Hindlimb muscle (tissue), 1 donor: ENCODE data around the gene DBI. TPM values are rescaled to one million over a fixed set of nuclear protein-coding genes. Genes with fewer than 3 reads are reported as not detected.
"Not testable (repeated sequence)": the region's sequence is repeated elsewhere in the genome, so short reads cannot be mapped to it uniquely, and the experiment has no call there.

ENCODE experiments used
- DNase-seq: peaks from one replicate; pipeline ENCODE4 v3.0.0-alpha.2; 2013
- polyA plus RNA-seq: library from polyadenylated mRNA; unstranded; fragments of 120-200 nt; gene quantifications from one replicate; pipeline ENCODE4 v1.2.1, GENCODE V29; 2013; ENCODE audit not compliant: insufficient read length

The DBI gene
- polyA plus RNA-seq, 1 donor: 264 TPM

- no peak for DNase-seq
These were observed 572 bp upstream of the DBI start for GRCh38 chr2:119366161-119366648.

GRCh38 chr2:119367472-119368099, 809 bp downstream of the DBI start:
- DNase-seq: peak; percentile 26

GRCh38 chr2:119369845-119370244, 3.1 kb downstream of the DBI start:
- no peak for DNase-seq

DNA sequence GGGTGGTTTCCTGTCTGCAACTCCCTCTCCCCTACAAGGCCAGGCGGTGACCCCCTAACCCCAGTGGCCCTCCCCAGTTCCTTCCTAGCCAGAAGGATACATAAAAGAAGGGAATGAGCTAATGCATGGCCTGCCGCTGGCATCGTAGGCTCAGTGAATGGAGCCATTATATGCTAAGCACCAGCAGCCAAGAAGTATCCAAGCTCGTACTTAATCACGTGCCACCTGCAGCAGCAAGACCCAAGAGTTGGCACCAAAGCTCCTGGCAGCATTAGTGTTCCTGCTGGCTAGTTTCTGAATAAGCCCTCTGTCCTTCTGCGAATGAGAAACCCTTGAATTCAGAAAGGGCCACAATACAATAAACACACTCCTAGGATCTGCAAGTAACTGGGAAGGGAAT, 4.3 kb downstream of the DBI start:
- no peak for DNase-seq

- no peak for DNase-seq
These were observed 6.2 kb downstream of the DBI start for GRCh38 chr2:119372778-119373568.

DNA sequence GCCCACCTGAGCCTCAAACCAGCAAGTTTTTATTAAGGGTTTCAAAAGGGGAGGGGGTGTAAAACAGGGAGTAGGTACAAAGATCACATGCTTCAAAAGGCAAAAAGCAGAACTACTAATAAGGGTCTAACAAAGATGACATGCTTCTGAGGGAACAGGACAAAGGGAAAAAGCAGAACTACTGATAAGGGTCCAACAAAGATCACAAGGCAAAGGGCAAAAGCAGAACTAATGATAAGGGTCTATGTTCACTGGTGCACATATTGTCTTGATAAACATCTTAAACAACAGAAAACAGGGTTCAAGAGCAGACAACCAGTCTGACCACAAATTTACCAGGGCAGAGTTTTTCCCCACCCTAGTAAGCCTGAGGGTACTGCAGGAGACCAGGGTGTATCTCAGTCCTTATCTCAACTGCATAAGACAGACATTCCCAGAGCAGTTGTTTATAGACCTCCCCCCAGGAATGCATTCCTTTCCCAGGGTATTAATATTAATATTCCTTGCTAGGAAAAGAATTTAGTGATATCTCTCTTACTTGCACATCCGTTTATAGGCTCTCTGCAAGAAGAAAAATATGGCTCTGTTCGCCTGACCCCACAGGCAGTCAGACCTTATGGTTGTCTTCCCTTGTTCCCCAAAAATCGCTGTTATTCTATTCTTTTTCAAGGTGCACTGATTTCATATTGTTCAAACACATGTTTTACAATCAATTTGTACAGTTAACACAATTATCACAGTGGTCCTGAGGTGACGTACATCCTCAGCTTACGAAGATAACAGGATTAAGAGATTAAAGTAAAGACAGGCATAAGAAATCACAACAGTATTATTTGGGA, 7.3 kb downstream of the DBI start:
- not testable (repeated sequence) for DNase-seq

DNA sequence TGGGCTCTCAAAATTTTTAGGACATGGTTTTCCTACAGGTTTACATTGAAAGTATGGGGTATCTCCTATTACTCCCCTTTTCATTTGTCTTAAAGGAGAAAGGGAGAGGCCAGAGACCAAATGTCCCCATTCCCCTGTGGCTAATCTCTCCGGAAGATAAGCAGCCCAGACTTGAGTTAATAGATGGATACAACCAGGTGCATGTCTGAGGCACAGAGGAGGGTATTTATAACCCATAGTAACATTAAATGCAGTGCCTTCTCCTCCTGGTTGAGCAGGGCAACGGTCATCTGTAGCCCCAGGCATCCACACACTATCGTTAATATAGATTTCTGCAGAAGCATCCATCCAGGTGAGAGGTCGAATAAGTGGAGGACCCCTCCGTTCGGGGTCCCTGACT, 9.6 kb downstream of the DBI start:
- DNase-seq: not testable (repeated sequence)

- no peak for DNase-seq
These were observed 10.0 kb downstream of the DBI start for GRCh38 chr2:119376810-119377209.

DNA sequence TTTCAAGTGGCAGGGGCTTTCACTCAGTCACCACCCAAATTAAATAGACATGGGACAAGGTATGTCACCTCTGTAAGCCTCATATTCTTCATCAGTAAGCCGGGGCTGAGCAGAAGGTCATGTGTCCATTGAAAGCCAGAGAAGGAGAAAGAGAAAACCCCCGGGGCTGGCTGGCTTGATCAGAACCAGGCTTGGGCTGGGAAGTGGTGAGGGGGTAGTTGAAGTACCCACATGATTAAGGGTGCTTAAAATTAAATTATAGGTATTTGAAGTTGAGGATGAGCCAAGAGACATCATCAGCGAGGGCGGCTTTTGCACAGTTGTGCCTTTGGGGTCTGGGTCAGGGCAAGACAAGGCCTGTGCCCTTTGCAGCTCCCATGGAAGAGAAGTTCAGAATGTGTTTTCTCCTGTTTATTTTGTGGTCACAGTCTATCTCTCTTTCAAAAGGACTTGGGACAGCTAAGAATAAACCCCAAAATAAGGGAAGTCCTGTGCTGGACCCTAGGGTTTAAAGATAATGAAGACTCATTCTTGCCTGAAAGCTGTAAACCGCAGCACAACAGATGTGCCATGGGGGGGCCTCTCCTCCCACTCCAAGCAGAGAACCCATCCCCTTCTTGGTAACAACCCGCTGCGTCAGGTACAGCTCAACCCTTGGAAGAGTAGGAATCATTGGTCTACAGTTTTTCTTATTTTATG, 10.7 kb downstream of the DBI start:
- no peak for DNase-seq

- no peak for DNase-seq
These were observed 11.2 kb downstream of the DBI start for GRCh38 chr2:119377993-119378345.

DNA sequence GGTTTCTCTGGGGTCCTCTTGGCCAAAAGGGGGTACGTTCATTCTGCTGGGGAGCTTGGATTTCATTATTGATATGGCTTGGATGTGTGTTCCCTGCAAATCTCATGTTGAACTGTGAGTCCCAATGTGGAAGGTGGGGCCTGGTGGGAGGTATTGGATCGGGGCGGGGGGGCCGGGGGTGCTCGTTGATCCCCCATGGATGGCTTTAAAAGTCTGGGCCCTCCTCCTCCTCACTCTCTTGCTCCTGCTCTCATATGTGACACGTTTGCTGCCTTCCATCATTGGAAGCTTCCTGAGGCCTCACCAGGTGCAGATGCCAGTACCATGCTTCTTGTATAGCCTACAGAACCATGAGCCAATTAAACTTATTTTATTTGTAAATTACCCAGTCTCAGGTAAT, 11.8 kb downstream of the DBI start:
- no peak for DNase-seq

DNA sequence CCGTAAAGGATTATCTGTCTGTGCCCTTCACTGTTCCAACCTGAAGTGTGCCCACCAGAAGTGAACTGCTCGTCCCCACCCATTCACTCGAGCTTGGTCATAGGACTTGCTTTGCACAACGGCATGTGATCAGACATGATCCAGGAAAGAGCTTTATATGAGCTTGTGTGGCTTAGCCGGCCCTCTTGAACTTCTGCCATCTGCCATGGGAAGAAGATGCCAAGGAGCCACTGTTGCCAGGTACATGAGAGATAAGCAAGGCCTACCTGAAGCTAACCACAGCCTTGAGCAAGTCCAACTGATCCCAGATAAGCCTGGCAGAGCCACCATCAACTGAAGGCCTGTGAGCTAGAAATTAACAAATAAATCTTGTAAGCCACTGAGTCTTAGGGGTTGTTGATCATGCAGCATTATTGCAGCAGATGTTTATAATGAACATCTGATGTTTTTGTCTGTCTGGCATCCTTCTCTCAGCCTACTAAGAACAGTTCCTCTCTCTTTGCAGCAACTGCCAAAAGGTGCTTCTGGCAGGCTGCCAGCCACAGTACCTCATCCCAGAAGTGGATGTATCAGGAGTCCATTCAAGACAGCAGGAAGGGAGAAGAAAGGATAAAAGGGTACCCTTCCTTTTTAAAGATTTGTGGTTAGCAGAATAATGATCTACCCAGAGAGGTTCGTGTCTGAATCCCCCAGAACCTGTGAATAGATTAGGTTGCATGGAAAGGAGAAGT, 16.8 kb downstream of the DBI start:
- DNase-seq: no peak

- DNase-seq: no peak
These were observed 18.2 kb downstream of the DBI start for GRCh38 chr2:119384971-119385370.

DNA sequence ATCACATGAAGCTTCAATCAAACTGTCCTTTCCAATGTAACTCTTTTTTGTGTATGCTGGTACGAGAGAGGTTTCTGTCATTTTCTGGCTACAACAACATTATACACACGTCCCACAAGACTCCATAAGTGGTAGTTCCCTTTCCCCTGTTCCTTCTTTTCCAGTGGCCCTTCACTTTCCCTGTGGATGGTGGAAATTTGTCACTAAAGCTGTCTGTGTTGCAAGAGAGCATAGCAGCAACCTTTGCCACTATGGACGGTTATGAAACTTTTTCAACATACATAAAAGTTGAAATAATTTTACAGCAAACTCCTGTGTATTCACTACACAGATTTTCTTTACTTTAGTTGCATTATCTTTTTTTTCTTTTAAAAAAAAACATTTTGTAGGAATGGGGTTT, 18.7 kb downstream of the DBI start:
- DNase-seq: no peak

GRCh38 chr2:119387381-119388129, 20.8 kb downstream of the DBI start:
- peak; percentile 61 for DNase-seq

GRCh38 chr2:119389615-119390306, 23.0 kb downstream of the DBI start:
- DNase-seq: no peak

- DNase-seq: no peak
These were observed 27.4 kb downstream of the DBI start for GRCh38 chr2:119393971-119394748.

DNA sequence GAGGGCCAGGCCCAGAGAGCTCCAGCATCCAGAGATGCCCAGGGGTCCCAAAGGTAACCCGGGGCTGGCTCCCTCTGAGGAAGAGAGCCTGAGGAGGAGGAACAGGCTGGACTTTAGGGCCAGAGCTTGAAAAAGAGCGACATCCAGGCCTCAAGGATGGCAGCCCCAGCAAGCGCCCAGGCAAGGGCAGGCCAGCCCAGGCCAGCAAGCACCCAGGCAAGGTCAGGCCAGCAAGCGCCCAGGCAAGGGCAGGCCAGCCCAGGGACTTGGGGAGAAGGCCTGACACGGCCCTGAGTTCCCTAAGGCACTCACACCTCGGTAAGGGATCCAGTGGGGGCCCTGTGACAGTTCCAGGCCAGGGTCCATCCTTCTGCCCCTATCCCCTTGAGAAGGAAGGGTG, 30.4 kb downstream of the DBI start:
- no peak for DNase-seq

DNA sequence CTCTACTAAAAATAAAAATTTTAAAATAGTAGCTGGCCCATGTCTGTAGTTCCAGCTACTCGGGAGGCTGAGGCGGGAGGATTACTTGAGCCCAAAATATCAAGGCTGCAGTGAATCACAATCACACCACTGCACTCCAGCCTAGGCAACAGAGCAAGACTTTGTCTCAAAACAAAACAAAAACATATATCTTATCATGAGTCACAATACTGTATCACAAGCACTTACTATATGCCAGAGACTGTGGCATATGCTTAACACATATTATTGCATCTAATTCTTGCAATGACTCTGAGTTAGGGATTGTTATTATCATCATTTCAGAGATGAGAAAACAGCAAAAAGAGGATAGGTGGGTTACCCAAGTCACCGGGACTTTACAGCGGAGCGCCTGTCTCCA, 35.3 kb downstream of the DBI start:
- DNase-seq: no peak
